Choroid plexus epithelial cell (primary cell): ENCODE data around the gene SPOCK1.

Experiments
- DNase-seq: peaks from one replicate; pipeline ENCODE4 v3.0.0-alpha.2; 2010; ENCODE audit warnings: low read depth
- H3K4me3 ChIP-seq: 2 replicates; pipeline ENCODE4 v1.5.1; 2011; ENCODE audit warnings: low read depth, mild to moderate bottlenecking, control low read depth, low read length, moderate library complexity
- TF ChIP-seq, protein P1 (sequence below): conservative IDR thresholded peaks from 2 replicates; pipeline ENCODE4 v1.5.1; 2011; ENCODE audit warnings: low read depth, mild to moderate bottlenecking, control low read depth, inconsistent platforms, low read length, moderate library complexity

The SPOCK1 gene

DNA sequence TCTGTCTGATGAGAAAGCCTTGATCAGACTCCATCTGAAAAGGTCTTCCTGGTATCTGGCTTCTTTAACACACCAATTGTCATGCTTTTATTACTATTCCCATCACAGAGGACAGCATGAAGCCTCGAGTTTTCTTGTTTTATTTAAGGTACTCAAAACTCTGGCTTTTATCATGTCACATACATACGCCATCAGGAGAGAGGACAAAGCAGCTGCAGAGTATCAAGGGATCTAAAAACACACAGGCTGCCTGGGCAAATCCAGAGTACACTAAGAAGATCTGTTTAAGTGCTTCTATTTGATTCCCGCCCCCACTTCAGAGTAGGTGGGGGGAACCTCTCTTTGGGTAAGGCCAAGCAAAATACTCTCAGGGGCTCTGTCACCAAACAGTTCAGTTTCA, 277.2 kb downstream of the SPOCK1 start:
- DNase-seq = no peak
- H3K4me3 ChIP-seq = no peak overlapping the region
- TF ChIP-seq, protein P1, sequence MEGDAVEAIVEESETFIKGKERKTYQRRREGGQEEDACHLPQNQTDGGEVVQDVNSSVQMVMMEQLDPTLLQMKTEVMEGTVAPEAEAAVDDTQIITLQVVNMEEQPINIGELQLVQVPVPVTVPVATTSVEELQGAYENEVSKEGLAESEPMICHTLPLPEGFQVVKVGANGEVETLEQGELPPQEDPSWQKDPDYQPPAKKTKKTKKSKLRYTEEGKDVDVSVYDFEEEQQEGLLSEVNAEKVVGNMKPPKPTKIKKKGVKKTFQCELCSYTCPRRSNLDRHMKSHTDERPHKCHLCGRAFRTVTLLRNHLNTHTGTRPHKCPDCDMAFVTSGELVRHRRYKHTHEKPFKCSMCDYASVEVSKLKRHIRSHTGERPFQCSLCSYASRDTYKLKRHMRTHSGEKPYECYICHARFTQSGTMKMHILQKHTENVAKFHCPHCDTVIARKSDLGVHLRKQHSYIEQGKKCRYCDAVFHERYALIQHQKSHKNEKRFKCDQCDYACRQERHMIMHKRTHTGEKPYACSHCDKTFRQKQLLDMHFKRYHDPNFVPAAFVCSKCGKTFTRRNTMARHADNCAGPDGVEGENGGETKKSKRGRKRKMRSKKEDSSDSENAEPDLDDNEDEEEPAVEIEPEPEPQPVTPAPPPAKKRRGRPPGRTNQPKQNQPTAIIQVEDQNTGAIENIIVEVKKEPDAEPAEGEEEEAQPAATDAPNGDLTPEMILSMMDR = no peak

- DNase-seq = peak; percentile 58
- TF ChIP-seq, protein P1 = peak; percentile 52
- no peak overlapping the region for H3K4me3 ChIP-seq
Observed at GRCh38 chr5:137220523-137220927, 278.6 kb downstream of the SPOCK1 start.

GRCh38 chr5:137218896-137219295, 280.2 kb downstream of the SPOCK1 start:
- H3K4me3 ChIP-seq = no peak overlapping the region
- TF ChIP-seq, protein P1 = no peak
- no peak for DNase-seq

GRCh38 chr5:137218471-137218870, 280.7 kb downstream of the SPOCK1 start:
- H3K4me3 ChIP-seq = no peak overlapping the region
- no peak for DNase-seq
- TF ChIP-seq, protein P1 = no peak

DNA sequence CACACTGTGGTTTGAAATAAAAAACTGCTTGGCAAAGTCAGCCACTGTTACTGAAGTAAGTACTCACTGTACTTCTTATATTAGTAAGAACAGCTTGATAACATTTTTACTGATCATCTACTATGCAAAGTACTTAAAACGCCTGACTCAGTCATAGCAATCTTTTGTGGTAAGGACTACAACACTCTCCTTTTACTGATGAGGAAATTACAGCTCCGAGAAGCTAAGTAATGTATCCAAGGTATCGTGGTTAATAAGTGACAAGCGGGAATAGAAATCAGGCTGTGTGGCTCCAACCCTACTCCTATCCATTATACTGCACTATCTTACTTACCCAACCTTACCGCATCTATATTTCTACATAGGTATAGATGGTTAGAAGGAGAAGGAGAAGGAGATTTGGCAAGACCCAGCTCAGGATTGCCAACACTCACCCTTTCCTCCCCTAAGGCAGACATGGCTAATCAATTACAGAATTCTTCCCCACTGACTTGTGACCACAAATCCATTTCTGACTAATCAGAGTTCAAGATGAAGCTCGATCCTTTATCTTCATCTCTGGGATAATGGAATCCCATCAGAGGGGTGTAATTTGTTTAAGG, 281.4 kb downstream of the SPOCK1 start:
- no peak overlapping the region for H3K4me3 ChIP-seq
- TF ChIP-seq, protein P1 = no peak
- DNase-seq = no peak

GRCh38 chr5:137216976-137217598, 282.0 kb downstream of the SPOCK1 start:
- H3K4me3 ChIP-seq = no peak overlapping the region
- no peak for DNase-seq
- TF ChIP-seq, protein P1 = no peak

DNA sequence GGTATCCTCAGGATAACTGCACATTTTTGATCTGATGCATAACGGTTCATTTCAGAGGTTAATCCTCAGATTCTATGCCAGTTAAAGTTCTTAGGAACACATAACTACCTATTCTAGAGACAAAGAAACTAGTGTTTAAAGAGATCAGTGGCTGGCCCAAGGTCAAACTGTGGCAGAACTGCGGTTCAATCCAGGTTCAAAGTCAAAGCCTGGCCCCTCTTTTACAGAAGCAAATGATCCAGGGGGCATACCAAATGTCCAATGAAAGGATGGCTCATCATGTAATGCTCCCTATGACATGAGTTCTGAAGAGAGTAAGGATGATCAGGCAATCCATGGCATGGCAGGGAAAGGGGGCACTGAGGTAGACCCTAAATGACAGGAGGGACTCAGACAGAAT, 283.3 kb downstream of the SPOCK1 start:
- no peak for DNase-seq
- no peak overlapping the region for H3K4me3 ChIP-seq
- TF ChIP-seq, protein P1 = no peak
